ENCODE data around the gene LRRC53. TPM values are rescaled to one million over a fixed set of nuclear protein-coding genes. Genes with fewer than 3 reads are reported as not detected.
A peak's percentile ranks its signal among the peaks of the same experiment; 100 is the strongest.

The LRRC53 gene
- total and polyA plus RNA-seq, 2 donors (not counting 1 experiment from before 2014, with no cell fraction given), result not detected

GRCh38 chr1:74468982-74469603 lies 43.3 kb downstream of the LRRC53 start:
- intact Hi-C loops (cut with micrococcal nuclease), result no loop called here
- Histone ChIP-seq H3K27me3 (replicated peaks in 1 of 4; ENCODE audit: control extremely low read depth in 1 of 4, control insufficient read depth in 3 of 4, insufficient read depth in 4 of 4, low read length in 3 of 4) (no peaks in the 10 kb centered on the region), H3K4me2 (replicated peaks; ENCODE audit: low read depth, low read length, poor library complexity, severe bottlenecking) (no peak overlapping the region), H3K36me3 (replicated peaks in 1 of 2; ENCODE audit: control extremely low read depth in 1 of 2, control insufficient read depth in 1 of 2, extremely low read depth in 1 of 2, insufficient read depth in 2 of 2, low read length in 1 of 2) (no peaks in the 10 kb centered on the region), H3K9me3 (ENCODE audit: control extremely low read depth in 1 of 3, control insufficient read depth in 2 of 3, insufficient read depth in 1 of 3, low read length in 2 of 3) (peaks cover 0 to 6% (median 0%) of the 10 kb centered on the region in 3 donors), H3K79me2 (ENCODE audit: control insufficient read depth, insufficient read depth, low read length) (no peaks in the 10 kb centered on the region), H3K27ac (ENCODE audit: low read length in 2 of 2) (no peak overlapping the region), H3K4me1 (ENCODE audit: control insufficient read depth in 2 of 2, insufficient read depth in 2 of 2, low read length in 2 of 2) (no peaks in the 10 kb centered on the region), H3K9ac (ENCODE audit: low read length) (no peak overlapping the region), H4K20me1 (ENCODE audit: control insufficient read depth, insufficient read depth, low read length, poor library complexity, severe bottlenecking) (no peaks in the 10 kb centered on the region), H2AFZ (ENCODE audit: insufficient read depth, low read depth, low read length, poor library complexity, severe bottlenecking) (no peak overlapping the region), H3K4me3 (ENCODE audit: control extremely low read depth in 1 of 5, extremely low read depth in 1 of 5, insufficient read depth in 1 of 5, low read depth in 2 of 5, low read length in 4 of 5) (no peak overlapping the region)
- H3K9me3 Mint-ChIP-seq (ENCODE audit: insufficient read depth), result no peaks in the 10 kb centered on the region
- H3K27ac Mint-ChIP-seq, result no peak overlapping the region
- H3K4me3 Mint-ChIP-seq, result no peak overlapping the region
- no CpG with 5 or more reads among the region's 2 CpGs for WGBS (ENCODE audit: insufficient coverage)
- DNase-seq (no peak), ATAC-seq (ENCODE audit: low read depth) (no peak)
- POLR2A ChIA-PET, result no interaction called here
- CTCF ChIA-PET, result interaction anchor here (1.7 to 1.8 kb wide), 2 partner anchors 25 to 221 kb away, joined by 3 to 6 read pairs; no protein-coding TSS in a partner anchor
- H3K4me1 Mint-ChIP-seq, result no peaks in the 10 kb centered on the region
- no peaks in the 10 kb centered on the region for H3K27me3 Mint-ChIP-seq
- no peak for TF ChIP-seq EZH2 (IDR thresholded peaks at IDR 0.05; ENCODE audit: borderline replicate concordance, insufficient read depth, low read depth, low read length, poor library complexity, severe bottlenecking)
- peak; percentile 57 for TF ChIP-seq CTCF (IDR thresholded peaks at IDR 0.05)

DNA sequence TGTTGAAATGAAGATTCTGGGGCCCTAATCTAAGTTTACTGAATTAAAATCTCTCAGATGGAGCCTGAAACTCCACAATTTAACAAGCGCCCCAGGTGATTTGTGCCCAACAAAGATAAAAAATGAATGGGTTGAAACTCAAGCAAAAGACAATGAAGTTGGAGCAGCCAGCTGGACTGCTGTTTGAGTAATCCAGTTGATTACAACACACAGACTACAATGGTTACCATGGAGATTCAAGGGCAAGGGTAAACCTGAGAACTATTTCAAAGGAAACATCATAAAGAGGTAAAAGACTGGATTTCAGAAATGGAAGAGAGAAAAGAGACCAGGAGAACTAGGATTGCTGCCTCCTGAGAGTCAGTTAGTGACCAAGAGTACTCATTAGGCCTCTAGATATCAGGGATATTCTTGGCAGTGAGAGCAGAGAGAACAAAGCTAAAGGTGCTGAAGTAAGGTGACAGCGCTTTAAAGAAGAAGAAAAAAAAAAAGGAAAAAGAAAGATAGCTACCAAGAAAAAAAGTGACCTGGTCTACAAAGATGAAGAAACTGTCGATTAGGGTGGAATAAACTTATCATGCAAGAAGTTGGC lies 44.5 kb downstream of the LRRC53 start:
- ChIA-PET CTCF (interaction anchor here (0.7 to 1.7 kb wide), 2 partner anchors 23 to 122 kb away, joined by 3 to 4 read pairs; no protein-coding TSS in a partner anchor), POLR2A (no interaction called here)
- no peak overlapping the region for H3K4me3 ChIP-seq (ENCODE audit: control extremely low read depth in 1 of 5, extremely low read depth in 1 of 5, insufficient read depth in 1 of 5, low read depth in 2 of 5, low read length in 4 of 5)
- H4K20me1 ChIP-seq (ENCODE audit: control insufficient read depth, insufficient read depth, low read length, poor library complexity, severe bottlenecking), result no peaks in the 10 kb centered on the region
- WGBS (ENCODE audit: insufficient coverage), result 92% methylated on average over 2 of the region's 3 CpGs
- no peak overlapping the region for H3K27ac ChIP-seq (ENCODE audit: low read length in 2 of 2)
- intact Hi-C loops (cut with micrococcal nuclease), result no loop called here
- Mint-ChIP-seq H3K27ac (no peak overlapping the region), H3K9me3 (ENCODE audit: insufficient read depth) (no peaks in the 10 kb centered on the region), H3K4me3 (no peak overlapping the region), H3K27me3 (no peaks in the 10 kb centered on the region), H3K4me1 (no peaks in the 10 kb centered on the region)
- peaks cover 0 to 6% (median 0%) of the 10 kb centered on the region in 3 donors for H3K9me3 ChIP-seq (ENCODE audit: control extremely low read depth in 1 of 3, control insufficient read depth in 2 of 3, insufficient read depth in 1 of 3, low read length in 2 of 3)
- H3K27me3 ChIP-seq (replicated peaks in 1 of 4; ENCODE audit: control extremely low read depth in 1 of 4, control insufficient read depth in 3 of 4, insufficient read depth in 4 of 4, low read length in 3 of 4), result no peaks in the 10 kb centered on the region
- no peaks in the 10 kb centered on the region for H3K79me2 ChIP-seq (ENCODE audit: control insufficient read depth, insufficient read depth, low read length)
- H3K4me2 ChIP-seq (replicated peaks; ENCODE audit: low read depth, low read length, poor library complexity, severe bottlenecking), result no peak overlapping the region
- no peak overlapping the region for H2AFZ ChIP-seq (ENCODE audit: insufficient read depth, low read depth, low read length, poor library complexity, severe bottlenecking)
- H3K36me3 ChIP-seq (replicated peaks in 1 of 2; ENCODE audit: control extremely low read depth in 1 of 2, control insufficient read depth in 1 of 2, extremely low read depth in 1 of 2, insufficient read depth in 2 of 2, low read length in 1 of 2), result no peaks in the 10 kb centered on the region
- DNase-seq, result no peak
- H3K9ac ChIP-seq (ENCODE audit: low read length), result no peak overlapping the region
- ATAC-seq (ENCODE audit: low read depth), result no peak
- H3K4me1 ChIP-seq (ENCODE audit: control insufficient read depth in 2 of 2, insufficient read depth in 2 of 2, low read length in 2 of 2), result no peaks in the 10 kb centered on the region
- TF ChIP-seq CTCF (IDR thresholded peaks at IDR 0.05), result no peak
- no peak for TF ChIP-seq EZH2 (IDR thresholded peaks at IDR 0.05; ENCODE audit: borderline replicate concordance, insufficient read depth, low read depth, low read length, poor library complexity, severe bottlenecking)
